Keratinocyte (primary cell): ENCODE data around the gene GLE1. TPM values are rescaled to one million over a fixed set of nuclear protein-coding genes. Genes with fewer than 3 reads are reported as not detected.

Experiments
- DNase-seq: peaks from one replicate; pipeline ENCODE4 v3.0.0-alpha.2; 2011; ENCODE audit warnings: low read depth, missing footprints, low spot score
- FAIRE-seq: peaks from 2 replicates; lab custom pipeline; 2011; peaks lifted over from hg19 to GRCh38; lab: Jason Lieb, UNC
- H2AFZ ChIP-seq: 2 replicates; pipeline ENCODE4 v1.6.0; 2012; ENCODE audit warnings: low read length, control low read depth, inconsistent platforms; ENCODE audit not compliant: control insufficient read depth
- H3K27ac ChIP-seq: 2 replicates; pipeline ENCODE4 v1.5.1; 2011; ENCODE audit warnings: low read length; ENCODE audit not compliant: control insufficient read depth, insufficient read depth
- H3K27me3 ChIP-seq: 3 replicates; pipeline ENCODE4 v1.6.0; 2011; ENCODE audit warnings: low read length; ENCODE audit not compliant: control insufficient read depth, insufficient read depth; ENCODE audit errors: extremely low read depth
- H3K36me3 ChIP-seq, 2 experiments: 2 replicates in 1 of 2; 3 replicates in 1 of 2; pipeline ENCODE4 v1.5.1; 2011; ENCODE audit warnings: low read length in 2 of 2, mild to moderate bottlenecking in 1 of 2; ENCODE audit not compliant: control insufficient read depth in 2 of 2, insufficient read depth in 2 of 2; ENCODE audit errors: extremely low read depth in 1 of 2
- H3K4me1 ChIP-seq: 3 replicates; pipeline ENCODE4 v1.5.1; 2011; ENCODE audit warnings: low read length; ENCODE audit not compliant: control insufficient read depth, insufficient read depth; ENCODE audit errors: extremely low read depth
- H3K4me2 ChIP-seq: 3 replicates; pipeline ENCODE4 v1.6.0; 2011; ENCODE audit warnings: low read depth, low read length; ENCODE audit not compliant: control insufficient read depth, insufficient read depth; ENCODE audit errors: extremely low read depth
- H3K4me3 ChIP-seq, 3 experiments: fragments of 200-600 bp in 1 of 3; sonication (generic) in 1 of 3; 2 replicates in 2 of 3; 3 replicates in 1 of 3; pipeline ENCODE4 v1.5.1; 2011 to 2016; ENCODE audit warnings: low read length in 3 of 3, mild to moderate bottlenecking in 3 of 3, control low read depth in 2 of 3, inconsistent platforms in 1 of 3, low read depth in 1 of 3, mixed read lengths in 1 of 3, mixed run types in 1 of 3, moderate library complexity in 1 of 3; ENCODE audit not compliant: control insufficient read depth in 2 of 3, insufficient read depth in 2 of 3; ENCODE audit errors: extremely low read depth in 1 of 3
- H3K79me2 ChIP-seq: 2 replicates; pipeline ENCODE4 v1.6.0; 2012; ENCODE audit warnings: low read length; ENCODE audit not compliant: control insufficient read depth, insufficient read depth
- H3K9ac ChIP-seq: 3 replicates; pipeline ENCODE4 v1.6.0; 2011; ENCODE audit warnings: low read length; ENCODE audit not compliant: control insufficient read depth, insufficient read depth; ENCODE audit errors: extremely low read depth
- H3K9me1 ChIP-seq: 3 replicates; pipeline ENCODE4 v1.6.0; 2011; ENCODE audit warnings: low read length; ENCODE audit not compliant: control insufficient read depth, insufficient read depth; ENCODE audit errors: extremely low read depth
- H3K9me3 ChIP-seq: 2 replicates; pipeline ENCODE4 v1.5.1; 2012; ENCODE audit warnings: low read depth, low read length; ENCODE audit not compliant: control insufficient read depth
- H4K20me1 ChIP-seq: 3 replicates; pipeline ENCODE4 v1.6.0; 2011; ENCODE audit warnings: low read length; ENCODE audit not compliant: control insufficient read depth, insufficient read depth; ENCODE audit errors: extremely low read depth
- CTCF ChIP-seq, 3 experiments: IDR thresholded peaks in 1 of 3; conservative IDR thresholded peaks in 1 of 3; optimal IDR thresholded peaks in 1 of 3; 2 replicates in 2 of 3; 3 replicates in 1 of 3; pipeline versions ENCODE3 to v1.5.1; 2011; ENCODE audit warnings: low read length in 3 of 3, mild to moderate bottlenecking in 3 of 3, moderate library complexity in 2 of 3, control low read depth in 1 of 3, inconsistent platforms in 1 of 3; ENCODE audit not compliant: insufficient read depth in 2 of 3; ENCODE audit errors: extremely low read depth in 1 of 3
- EZH2 ChIP-seq: IDR thresholded peaks from one replicate; pipeline ENCODE4 v1.6.1; 2012; ENCODE audit warnings: inconsistent platforms, mild to moderate bottlenecking, low read length, moderate library complexity
- dilution Hi-C: fragments of 300-500 bp; cut with MboI; formaldehyde crosslinking; loops from one replicate; pipeline ENCODE4 v1.7.0; 2020; ENCODE audit warnings: low sequenced_read_pairs; ENCODE audit not compliant: extremely low pct_ligation_motif_present
- polyA plus RNA-seq, 5 experiments: library from polyadenylated mRNA; depleted of rRNA in 3 of 5; stranded (reverse) in 3 of 5; stranded (forward) in 1 of 5; unstranded in 1 of 5; fragments of >200 nt; gene quantifications; 1 replicate in 1 of 5; 2 replicates in 3 of 5; 3 replicates in 1 of 5; pipeline versions ENCODE4 v1.2.1 to v1.2.3, GENCODE V29; 2011 to 2012; ENCODE audit warnings: missing spikeins in 2 of 5, low read depth in 1 of 5, low replicate concordance in 1 of 5

Gene GLE1
- polyA plus RNA-seq, 1 donor (not counting 4 experiments of a cell fraction or from before 2014, with no cell fraction given): 28.3 TPM

GRCh38 chr9:128554155-128554862 lies 49.8 kb downstream of the GLE1 start:
- dilution Hi-C loops: no loop called here
- peaks cover 22% of the 10 kb centered on the region for H4K20me1 ChIP-seq
- DNase-seq: no peak

GRCh38 chr9:128555180-128555721 lies 50.7 kb downstream of the GLE1 start:
- Histone ChIP-seq H4K20me1 (peaks cover 22% of the 10 kb centered on the region), H3K9me1 (no peaks in the 10 kb centered on the region), H3K9ac (no peak overlapping the region), H3K79me2 (peaks cover 63% of the 10 kb centered on the region), H3K27ac (peak overlapping the region; percentile 52), H3K4me3 (peak overlapping the region; percentile 90 to 91 (median 91)), H3K36me3 (no peaks in the 10 kb centered on the region), H2AFZ (no peak overlapping the region), H3K4me2 (peak overlapping the region; percentile 79), H3K4me1 (peaks cover 60% of the 10 kb centered on the region), H3K9me3 (no peaks in the 10 kb centered on the region), H3K27me3 (no peaks in the 10 kb centered on the region)
- no peak for TF ChIP-seq CTCF (optimal IDR thresholded peaks at IDR 0.05 in 1 of 3, IDR thresholded peaks at IDR 0.05 in 1 of 3, conservative IDR thresholded peaks at IDR 0.05 in 1 of 3; ENCODE audit: extremely low read depth in 1 of 3, insufficient read depth in 2 of 3, low read length in 3 of 3)
- no peak for TF ChIP-seq EZH2
- dilution Hi-C loops: no loop called here
- FAIRE-seq (no peak), DNase-seq (no peak)

More at GRCh38 chr9:128554155-128554862, 49.8 kb downstream of the GLE1 start:
- no peak overlapping the region for H2AFZ ChIP-seq
- peak overlapping the region; percentile 79 for H3K4me2 ChIP-seq
- H3K27ac ChIP-seq: peak overlapping the region; percentile 52
- peaks cover 59% of the 10 kb centered on the region for H3K4me1 ChIP-seq
- TF ChIP-seq CTCF (optimal IDR thresholded peaks at IDR 0.05 in 1 of 3, IDR thresholded peaks at IDR 0.05 in 1 of 3, conservative IDR thresholded peaks at IDR 0.05 in 1 of 3; ENCODE audit: extremely low read depth in 1 of 3, insufficient read depth in 2 of 3, low read length in 3 of 3) (peak in 1 of 3 experiments; percentile 29), EZH2 (no peak)
- peak overlapping the region; percentile 90 to 91 (median 91) for H3K4me3 ChIP-seq
- H3K36me3 ChIP-seq: no peaks in the 10 kb centered on the region
- FAIRE-seq: peak; percentile 60
- peak overlapping the region; percentile 74 for H3K9ac ChIP-seq
- H3K27me3 ChIP-seq: no peaks in the 10 kb centered on the region
- no peaks in the 10 kb centered on the region for H3K9me1 ChIP-seq
- no peaks in the 10 kb centered on the region for H3K9me3 ChIP-seq
- peaks cover 54% of the 10 kb centered on the region for H3K79me2 ChIP-seq
